ENCODE measurements around the gene CPT1B. TPM values are rescaled to one million over a fixed set of nuclear protein-coding genes. Genes with fewer than 3 reads are reported as not detected.
A peak's percentile ranks its signal among the peaks of the same experiment; 100 is the strongest.

The CPT1B gene
- total RNA-seq, 2 donors from 2014 or later, result 83.5 to 105 TPM

GRCh38 chr22:50583294-50583861, 5.2 kb upstream of the CPT1B start:
- H3K27ac Mint-ChIP-seq, result peak overlapping the region; percentile 42
- H3K4me1 Mint-ChIP-seq, result peaks cover 12% of the 10 kb centered on the region
- H3K4me3 ChIP-seq (ENCODE audit: low read length), result peak overlapping the region; percentile 95
- H3K4me3 Mint-ChIP-seq, result peak overlapping the region; percentile 72
- H3K27ac ChIP-seq (ENCODE audit: low read depth, low read length), result no peak overlapping the region
- no peaks in the 10 kb centered on the region for H3K9me3 Mint-ChIP-seq
- whole genome bisulfite sequencing, 2 experiments (ENCODE audit: insufficient coverage in 1 of 2, insufficient read length in 1 of 2), result 6 to 7% methylated on average over 26 to 37 of the region's 37 CpGs
- peaks cover 19% of the 10 kb centered on the region for H3K27me3 Mint-ChIP-seq (ENCODE audit: insufficient read depth)
- no peaks in the 10 kb centered on the region for H3K27me3 ChIP-seq (ENCODE audit: control insufficient read depth, insufficient read depth, low read length, poor library complexity, severe bottlenecking)
- peaks cover 6% of the 10 kb centered on the region for H3K4me1 ChIP-seq (ENCODE audit: control insufficient read depth, insufficient read depth, low read length)
- TF ChIP-seq CTCF (conservative IDR thresholded peaks at IDR 0.05), result no peak
- H3K36me3 Mint-ChIP-seq (ENCODE audit: low read depth), result peaks cover 10% of the 10 kb centered on the region
- peak overlapping the region; percentile 49 for H3K9ac ChIP-seq (ENCODE audit: extremely low read depth, low read length, poor library complexity, severe bottlenecking)
- no peaks in the 10 kb centered on the region for H3K9me3 ChIP-seq (ENCODE audit: control insufficient read depth, low read length)
- DNase-seq, result no peak
- H3K36me3 ChIP-seq (ENCODE audit: control insufficient read depth, insufficient read depth, low read length), result peaks cover 15% of the 10 kb centered on the region

- Histone ChIP-seq H3K36me3 (ENCODE audit: control insufficient read depth, insufficient read depth, low read length) (peaks cover 15% of the 10 kb centered on the region), H3K27ac (ENCODE audit: low read depth, low read length) (peak within 1 kb of the TSS; percentile 91), H3K27me3 (ENCODE audit: control insufficient read depth, insufficient read depth, low read length, poor library complexity, severe bottlenecking) (no peaks in the 10 kb centered on the region), H3K4me1 (ENCODE audit: control insufficient read depth, insufficient read depth, low read length) (peaks cover 6% of the 10 kb centered on the region), H3K4me3 (ENCODE audit: low read length) (peak within 1 kb of the TSS; percentile 95), H3K9ac (ENCODE audit: extremely low read depth, low read length, poor library complexity, severe bottlenecking) (peak within 1 kb of the TSS; percentile 75), H3K9me3 (ENCODE audit: control insufficient read depth, low read length) (no peaks in the 10 kb centered on the region)
- peak; percentile 99 for DNase-seq
- H3K27me3 Mint-ChIP-seq (ENCODE audit: insufficient read depth), result peaks cover 19% of the 10 kb centered on the region
- H3K9me3 Mint-ChIP-seq, result no peaks in the 10 kb centered on the region
- peak within 1 kb of the TSS; percentile 72 for H3K4me3 Mint-ChIP-seq
- WGBS, 2 experiments (ENCODE audit: insufficient coverage in 1 of 2, insufficient read length in 1 of 2), result 0% methylated on average over 38 to 96 of the region's 96 CpGs
- H3K27ac Mint-ChIP-seq, result peak within 1 kb of the TSS; percentile 86
- no peak for TF ChIP-seq CTCF (conservative IDR thresholded peaks at IDR 0.05)
- H3K36me3 Mint-ChIP-seq (ENCODE audit: low read depth), result peaks cover 10% of the 10 kb centered on the region
- peaks cover 12% of the 10 kb centered on the region for H3K4me1 Mint-ChIP-seq
These were observed 4.5 kb upstream of the CPT1B start, which contains the start of gene CHKB for GRCh38 chr22:50582493-50583293. Gene CHKB (minus strand): TSS chr22:50582849. CDS start chr22:50582781, 68 bp downstream.

- Histone ChIP-seq H3K4me1 (ENCODE audit: control insufficient read depth, insufficient read depth, low read length) (peaks cover 6% of the 10 kb centered on the region), H3K9ac (ENCODE audit: extremely low read depth, low read length, poor library complexity, severe bottlenecking) (peak overlapping the region; percentile 75), H3K27ac (ENCODE audit: low read depth, low read length) (peak overlapping the region; percentile 91), H3K9me3 (ENCODE audit: control insufficient read depth, low read length) (no peaks in the 10 kb centered on the region), H3K36me3 (ENCODE audit: control insufficient read depth, insufficient read depth, low read length) (peaks cover 17% of the 10 kb centered on the region), H3K4me3 (ENCODE audit: low read length) (peak overlapping the region; percentile 93), H3K27me3 (ENCODE audit: control insufficient read depth, insufficient read depth, low read length, poor library complexity, severe bottlenecking) (no peaks in the 10 kb centered on the region)
- peak overlapping the region; percentile 72 for H3K4me3 Mint-ChIP-seq
- H3K27me3 Mint-ChIP-seq (ENCODE audit: insufficient read depth), result peaks cover 14% of the 10 kb centered on the region
- H3K36me3 Mint-ChIP-seq (ENCODE audit: low read depth), result peaks cover 14% of the 10 kb centered on the region
- TF ChIP-seq CTCF (conservative IDR thresholded peaks at IDR 0.05), result no peak
- H3K9me3 Mint-ChIP-seq, result no peaks in the 10 kb centered on the region
- WGBS, 2 experiments (ENCODE audit: insufficient coverage in 1 of 2, insufficient read length in 1 of 2), result 8 to 12% methylated on average over 27 to 39 of the region's 39 CpGs
- peaks cover 12% of the 10 kb centered on the region for H3K4me1 Mint-ChIP-seq
- H3K27ac Mint-ChIP-seq, result peak overlapping the region; percentile 86
- DNase-seq, result no peak
These were observed 3.8 kb upstream of the CPT1B start for GRCh38 chr22:50581950-50582492.

Data from endodermal cell (in vitro differentiated cells).